NCI-H69 (cell line): Measurements from ENCODE around the gene TUBA3C.

Experiments used
- DNase-seq: peaks from one replicate; lab custom pipeline; 2025; lab: John Stamatoyannopoulos, UW

TUBA3C gene

DNA sequence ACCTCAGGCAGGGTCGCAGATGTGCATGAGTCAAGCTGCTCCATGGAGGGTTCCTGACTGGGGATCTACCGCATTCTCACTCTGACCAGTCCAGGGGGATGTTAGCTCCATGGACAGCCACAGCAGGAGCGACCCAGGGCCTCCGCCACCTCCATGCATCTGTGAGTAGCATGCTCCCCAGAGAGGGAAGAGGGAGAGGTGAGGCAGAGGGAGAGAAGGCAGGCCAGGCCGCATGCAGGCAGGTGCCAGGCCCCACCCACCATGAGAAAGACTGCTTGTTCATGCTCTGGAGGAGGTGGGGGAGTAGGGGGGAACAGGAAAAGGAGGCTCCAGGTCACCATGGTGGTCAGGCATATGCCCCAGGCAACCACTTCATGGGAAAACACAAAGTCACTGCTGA is 20.3 kb downstream of the TUBA3C start:
- DNase-seq, result no peak

DNA sequence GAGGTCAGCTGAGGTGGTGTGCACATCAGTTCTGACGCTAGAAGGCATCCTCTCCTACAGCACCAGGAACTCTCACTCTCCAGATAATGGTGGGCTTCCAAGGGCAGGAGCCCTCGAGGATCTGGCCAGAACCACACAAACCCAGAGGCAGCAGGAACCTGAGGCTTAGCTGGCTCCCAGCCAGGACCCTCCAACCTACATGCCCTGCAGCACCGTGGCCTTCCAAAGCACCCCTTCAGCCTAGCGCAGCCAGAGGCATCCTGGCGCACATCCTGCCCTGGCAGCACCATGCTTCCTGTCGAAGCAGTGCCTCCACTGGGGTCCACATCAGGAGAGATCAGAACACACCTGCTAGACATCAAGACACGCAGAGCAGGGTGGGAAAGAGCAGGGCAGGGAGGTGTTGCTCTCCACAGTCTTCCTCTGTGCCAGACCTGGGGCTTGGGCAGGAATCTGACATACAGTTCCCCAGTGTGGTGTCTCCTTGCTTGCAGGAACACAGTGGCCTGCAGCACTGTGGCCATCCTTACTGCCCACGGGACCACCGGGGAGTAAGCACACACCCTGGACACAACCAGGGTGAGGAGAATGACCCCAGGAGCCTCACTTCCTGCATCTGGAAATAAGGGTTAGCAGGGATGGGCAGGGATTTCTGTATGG is 21.7 kb downstream of the TUBA3C start:
- no peak for DNase-seq

DNA sequence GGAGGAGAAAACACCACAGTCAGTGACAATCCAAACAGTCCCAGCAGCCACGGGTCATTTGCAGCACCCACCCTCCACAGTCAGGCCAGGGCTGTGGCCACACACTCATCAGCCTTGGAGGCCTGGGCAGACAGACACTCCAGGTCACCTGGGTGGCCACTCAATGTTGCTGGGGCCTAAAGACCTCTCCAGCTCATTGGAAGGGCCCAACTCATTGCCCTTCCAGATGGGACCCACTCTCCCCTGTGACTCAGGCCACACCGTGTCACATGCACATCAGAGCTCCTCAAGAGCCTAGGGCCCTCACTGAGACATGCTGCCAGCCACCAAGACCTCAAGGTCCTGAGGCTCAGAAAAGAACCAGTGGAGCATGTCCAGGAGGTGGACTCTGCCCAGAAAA is 22.4 kb downstream of the TUBA3C start:
- DNase-seq, result no peak

DNA sequence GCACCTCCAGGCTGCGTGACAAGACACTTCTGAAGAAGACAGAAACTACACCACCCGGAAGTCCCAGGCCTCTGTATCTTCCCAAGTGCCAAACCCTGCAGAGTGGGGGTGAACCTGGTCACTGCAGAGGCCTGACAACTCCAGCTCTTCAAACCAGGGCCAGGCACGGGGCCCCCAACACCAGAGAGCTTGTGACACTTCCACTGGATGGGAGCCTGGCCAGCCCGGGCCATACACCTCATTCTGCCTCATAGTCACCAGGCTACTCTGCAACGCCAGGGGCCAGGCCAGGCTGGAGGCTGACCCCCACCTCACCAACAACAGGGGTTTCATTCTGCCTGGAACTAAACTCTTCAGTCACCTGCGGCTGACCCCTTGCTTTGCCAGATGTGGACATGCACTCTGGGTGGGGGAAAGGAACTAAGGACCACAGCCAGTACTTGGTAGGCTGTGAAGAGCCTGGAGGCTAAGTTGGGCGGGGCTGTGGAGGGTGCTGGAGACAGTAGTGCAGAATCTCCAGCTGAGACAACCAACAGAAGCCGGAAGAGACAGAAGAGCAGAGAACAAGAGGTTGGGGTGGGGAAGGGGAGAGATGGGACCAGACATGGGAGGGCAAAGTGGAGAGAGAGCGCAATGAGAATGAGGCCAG is 23.0 kb downstream of the TUBA3C start:
- DNase-seq, result no peak

DNA sequence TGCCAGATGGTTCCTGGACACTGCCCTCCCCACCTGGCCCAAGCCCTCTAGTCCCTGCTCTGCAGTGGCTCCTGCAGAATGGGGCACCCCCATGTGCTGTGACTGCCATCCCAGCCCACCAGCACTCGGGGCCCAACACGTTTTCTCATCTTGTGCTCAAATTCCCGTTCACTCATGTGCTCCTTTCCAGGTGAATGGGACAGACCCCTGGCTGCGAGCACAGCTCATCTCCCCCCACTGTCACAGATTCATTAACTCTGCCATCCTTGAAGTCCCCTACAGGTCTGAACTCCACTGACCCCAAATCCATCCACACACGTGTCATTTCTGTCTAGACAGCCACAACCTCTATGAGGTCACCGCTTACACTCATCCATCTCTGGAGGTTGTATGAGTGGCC is 23.6 kb downstream of the TUBA3C start:
- no peak for DNase-seq

DNA sequence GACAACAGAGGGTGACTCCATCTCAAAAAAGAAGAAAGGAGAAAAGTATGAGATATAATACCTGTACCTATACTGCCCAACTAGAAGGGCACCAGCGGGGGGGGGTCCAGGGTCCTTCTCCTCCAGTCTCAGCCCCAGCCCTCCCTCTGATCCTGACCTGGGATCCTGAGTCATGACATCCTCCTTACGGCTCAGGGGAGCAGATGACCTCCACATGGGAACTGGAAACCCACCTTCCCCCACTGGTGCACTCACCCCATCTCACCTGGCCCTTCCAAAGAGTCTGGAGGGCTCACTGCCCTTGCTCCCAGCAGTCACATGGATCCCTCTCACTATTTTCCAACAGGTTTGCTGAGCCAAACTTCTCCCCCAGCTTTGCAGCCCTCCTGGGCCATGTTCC is 24.2 kb downstream of the TUBA3C start:
- no peak for DNase-seq

DNA sequence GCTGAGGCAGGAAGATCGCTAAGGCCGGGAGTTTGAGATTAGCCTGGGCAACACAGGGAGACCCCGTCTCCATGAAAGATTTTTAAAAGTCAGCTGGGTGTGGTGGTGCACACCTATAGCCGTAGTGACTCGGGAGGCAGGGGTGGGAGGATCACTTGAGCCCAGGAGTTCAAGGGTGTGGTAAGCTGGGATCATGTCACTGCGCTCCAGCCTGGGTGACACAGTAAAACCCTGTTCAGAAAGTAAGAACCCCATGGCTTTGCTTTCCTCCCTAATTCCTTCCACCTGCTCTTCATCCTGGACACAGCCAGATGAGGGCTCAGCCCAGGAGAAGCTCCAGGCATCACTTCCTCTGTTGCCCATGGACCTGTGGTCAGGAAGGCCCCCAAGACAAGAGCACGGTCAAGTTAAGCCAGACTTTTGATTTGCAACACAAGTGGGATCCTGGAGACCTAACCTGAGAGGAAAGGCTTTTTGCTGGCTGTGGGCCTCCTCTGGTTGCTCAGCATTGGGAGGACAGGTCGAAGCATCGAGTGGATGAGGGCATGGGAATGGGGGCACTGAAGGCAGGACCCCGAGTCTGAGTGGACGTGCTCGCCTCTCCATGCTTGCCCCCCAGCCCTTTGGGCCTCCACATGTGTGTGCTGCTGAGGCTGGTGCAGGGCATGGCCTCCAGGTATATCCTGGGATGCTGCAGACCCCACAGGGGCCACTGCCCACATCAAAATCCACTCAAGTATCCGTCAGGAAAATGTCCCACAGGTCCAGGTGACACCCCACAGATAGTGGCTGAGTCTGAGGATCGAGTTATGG is 25.4 kb downstream of the TUBA3C start:
- DNase-seq, result no peak

DNA sequence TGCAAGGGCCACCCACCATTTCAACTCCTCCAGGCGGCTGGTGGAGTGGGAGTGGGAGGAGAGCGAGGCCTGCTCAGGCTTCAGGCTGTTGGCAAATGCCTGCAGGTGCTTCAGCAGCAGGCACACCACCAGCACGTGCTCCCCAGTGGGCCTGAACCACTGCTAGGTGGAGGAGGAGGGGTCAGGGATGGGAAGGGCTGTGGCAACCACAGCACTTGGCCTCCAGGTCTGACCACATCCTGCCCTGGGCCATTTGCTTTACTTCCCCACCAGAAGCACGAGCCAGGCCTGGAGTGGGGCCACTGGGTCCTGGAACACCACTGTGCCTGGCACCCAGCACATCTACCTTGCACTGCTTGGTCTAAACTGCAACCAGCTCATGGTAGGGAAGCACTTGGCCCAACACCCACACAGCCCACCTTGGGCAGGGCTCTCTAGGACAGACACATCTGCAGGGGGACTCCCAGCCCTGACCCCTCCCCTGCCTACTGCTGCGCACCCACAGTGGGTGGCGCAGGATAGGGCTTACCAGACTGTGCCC is 26.2 kb downstream of the TUBA3C start:
- DNase-seq, result no peak

DNA sequence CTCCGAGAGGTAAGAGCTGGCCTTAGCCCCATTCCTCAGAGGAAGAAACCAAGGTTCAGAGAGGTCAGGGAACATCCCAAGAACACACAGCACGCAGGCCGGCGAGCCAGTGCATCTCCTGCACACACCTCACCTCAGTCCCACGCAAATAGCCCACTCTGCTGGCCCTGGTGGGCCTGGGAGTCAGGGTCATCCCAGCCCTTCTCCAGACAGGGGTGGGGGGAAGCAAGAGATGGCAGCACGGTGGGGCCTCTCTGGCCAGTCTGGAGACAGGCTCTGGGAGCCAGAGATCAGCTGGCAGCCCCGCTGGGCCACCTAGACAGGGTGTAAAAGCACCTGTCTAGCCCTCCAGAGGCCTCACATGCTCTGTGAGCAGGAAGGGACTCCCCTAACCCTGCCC is 26.8 kb downstream of the TUBA3C start:
- no peak for DNase-seq

DNA sequence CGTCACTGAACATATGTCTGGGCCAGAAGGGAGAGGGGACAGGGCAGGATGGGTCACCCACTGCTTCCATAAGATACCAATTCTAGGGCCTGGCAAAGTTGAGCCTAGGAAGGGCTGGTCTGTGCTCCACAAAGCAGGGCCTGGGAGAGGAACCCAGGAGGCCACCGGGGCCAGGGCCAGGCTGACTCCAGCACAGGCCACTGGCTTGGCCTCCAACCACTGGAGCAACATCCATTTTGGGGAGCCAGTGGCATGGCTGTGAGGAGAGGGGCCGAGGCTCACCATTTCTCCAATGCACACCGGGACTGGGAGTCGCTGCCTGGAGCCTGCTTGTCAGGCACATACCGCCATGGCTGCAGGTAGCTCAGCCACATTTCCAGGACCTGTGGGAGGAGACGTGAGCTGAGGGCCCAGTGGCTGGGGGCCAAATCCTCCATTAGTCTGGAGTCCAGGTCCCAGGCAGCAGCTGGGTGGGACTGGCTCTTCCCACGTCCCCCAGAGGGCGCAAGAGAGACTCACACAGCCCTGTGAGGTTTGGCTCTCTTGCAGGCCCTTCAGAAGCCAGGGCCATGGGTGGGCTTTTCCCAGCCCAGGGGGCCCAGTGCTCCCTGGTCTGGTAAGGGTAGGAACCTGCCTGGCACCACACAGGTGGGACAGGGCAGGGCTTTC is 27.7 kb downstream of the TUBA3C start:
- peak; percentile 0 for DNase-seq

DNA sequence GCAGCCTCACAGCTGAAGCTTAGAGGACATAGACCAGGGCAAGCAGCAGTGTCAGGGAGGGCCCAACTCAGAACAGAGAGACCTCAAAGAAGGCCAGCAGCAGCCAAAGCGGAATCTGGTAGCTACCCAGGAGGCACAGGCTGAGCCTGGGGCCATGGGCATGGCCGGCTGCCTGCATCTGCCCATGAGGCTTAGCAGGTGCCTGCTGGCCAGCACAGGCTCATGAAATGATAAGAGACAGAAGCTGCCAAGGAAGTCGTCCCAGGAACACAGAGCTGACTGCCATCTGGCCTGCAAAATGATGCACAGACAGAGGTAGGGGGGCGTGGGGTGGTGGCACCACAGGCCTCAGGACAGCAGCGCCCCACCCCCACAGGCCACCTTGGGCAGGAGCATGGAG is 29.2 kb downstream of the TUBA3C start:
- DNase-seq, result no peak

DNA sequence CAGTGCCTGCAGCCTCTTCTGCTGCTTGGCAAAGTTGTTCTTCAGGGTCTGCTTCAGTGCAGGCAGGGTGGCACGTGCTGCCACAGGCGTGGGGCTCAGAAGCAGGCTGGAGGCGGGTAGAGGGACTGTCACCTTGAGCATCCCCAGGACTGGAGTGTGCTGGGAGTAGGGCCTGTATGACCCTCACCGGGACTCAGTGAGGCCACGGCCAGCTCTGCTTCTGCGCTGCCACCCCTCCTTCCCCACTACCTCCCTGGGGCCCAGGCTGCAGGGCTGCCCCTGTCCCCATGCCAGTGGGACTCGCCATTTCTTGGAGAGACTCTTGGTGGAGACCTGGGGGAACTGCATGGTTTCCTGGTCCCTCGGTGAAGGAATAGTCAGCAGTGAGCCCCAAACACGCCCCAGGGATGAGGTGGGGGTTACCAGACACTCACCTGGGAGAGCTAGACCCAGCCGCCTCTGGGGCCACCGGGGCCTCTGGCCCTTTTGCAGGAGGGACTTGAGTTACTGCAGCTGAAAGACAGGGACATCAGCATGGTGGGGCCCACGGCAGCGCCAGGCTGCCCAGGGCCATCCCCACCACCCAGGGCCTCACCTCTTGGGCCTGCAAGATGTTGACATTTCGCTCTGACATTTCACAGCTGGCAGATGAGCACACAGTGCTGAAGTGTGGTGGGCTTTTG is 29.9 kb downstream of the TUBA3C start:
- DNase-seq, result no peak

DNA sequence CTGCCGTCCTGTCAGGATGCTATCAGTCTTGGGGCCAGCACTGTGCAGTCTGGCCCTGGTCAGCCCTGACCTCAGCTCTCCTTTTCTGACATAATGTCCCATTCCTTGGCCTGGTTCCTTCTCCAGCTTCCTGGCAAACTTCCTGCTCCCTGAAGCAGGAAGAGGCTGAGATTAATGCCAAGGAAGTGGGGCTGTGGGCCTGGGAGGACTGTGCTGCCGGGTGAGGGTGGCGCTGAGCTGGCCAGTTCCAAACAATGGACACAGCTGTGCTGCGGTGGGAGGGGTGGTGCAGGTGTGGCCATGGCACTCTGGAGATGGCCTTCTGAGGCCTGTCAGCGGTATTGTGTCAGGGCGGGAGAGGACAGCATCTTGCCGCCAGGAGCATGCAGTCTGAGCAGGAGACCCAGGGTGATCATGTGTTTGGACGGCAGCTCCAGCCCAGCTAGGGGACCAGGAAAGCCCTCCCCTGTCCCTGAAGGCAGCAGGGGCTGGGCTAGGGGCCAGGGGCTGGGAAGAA is 30.9 kb downstream of the TUBA3C start:
- no peak for DNase-seq

DNA sequence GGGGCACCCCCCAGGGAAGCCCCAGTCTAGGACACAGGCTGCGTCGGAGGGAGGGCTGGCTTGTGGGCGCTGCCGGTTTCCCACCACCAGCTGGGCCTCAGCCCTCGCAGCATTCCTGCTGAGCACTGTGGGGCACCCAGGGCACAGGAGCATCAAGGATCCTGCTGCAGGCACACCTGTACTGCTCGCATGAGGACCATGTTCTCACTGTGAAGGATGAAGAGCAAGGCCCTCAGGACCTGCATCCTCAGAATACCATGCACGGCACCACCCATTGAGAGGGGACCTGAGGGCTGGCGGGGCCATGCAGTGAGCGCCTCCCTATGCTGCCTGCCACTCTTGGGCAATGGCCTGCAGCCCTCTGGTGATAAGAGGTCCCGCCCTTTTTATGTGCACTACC is 31.4 kb downstream of the TUBA3C start:
- no peak for DNase-seq

DNA sequence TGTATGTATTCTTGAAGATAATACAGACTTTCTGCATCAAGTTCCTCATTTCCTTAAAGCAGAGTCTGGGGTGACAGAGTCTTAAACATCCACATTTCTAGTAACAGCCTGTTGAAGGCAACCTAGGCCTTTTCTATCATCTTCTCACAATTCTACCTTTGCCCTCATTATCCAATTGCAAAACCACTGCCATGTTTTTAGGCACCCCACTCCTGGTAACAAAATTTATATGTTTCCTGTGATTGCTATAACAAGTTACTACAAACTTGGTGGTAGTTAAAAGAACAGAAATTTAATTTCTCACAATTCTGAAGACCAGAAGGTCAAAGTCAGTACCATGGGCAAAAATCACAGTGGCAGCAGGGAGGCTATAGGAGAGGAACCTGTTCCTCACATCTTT is 33.1 kb downstream of the TUBA3C start:
- no peak for DNase-seq
